Measurements from ENCODE around the gene GALNT9.
"Not testable (repeated sequence)": the region's sequence is repeated elsewhere in the genome, so short reads cannot be mapped to it uniquely, and the experiment has no call there.

Gene GALNT9

DNA sequence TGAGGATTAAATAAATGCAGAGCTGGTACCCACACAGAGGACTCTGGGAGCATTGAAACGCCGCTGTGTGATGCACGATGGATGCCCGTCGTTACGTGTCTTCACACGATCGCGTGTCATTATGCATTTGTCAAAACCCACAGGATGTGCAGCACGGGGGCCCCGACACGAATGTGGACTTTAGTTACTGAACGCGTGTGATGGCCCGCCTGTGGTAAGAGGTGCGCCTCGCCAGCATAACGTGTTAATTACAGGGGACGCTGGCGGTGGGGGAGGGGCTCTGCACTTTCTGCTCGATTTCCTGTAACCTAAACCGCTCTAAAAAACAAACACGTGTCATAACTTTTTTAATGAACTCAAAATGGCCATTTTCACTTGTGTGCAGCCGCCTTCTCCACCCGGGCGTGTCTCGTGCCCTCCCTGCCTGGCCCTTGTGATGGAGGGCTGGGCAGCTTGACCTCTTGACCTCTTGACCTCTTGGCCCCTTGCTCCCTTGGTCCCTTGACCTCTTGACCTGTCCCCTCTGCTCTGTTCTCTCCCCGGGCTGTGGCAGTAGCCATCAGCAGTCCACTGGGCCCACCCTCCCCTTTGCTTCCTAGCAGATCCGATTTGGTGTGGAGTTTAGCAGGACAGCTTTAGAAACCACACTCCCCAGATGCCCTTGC lies 33.7 kb upstream of the GALNT9 start:
- TF ChIP-seq, protein P1, sequence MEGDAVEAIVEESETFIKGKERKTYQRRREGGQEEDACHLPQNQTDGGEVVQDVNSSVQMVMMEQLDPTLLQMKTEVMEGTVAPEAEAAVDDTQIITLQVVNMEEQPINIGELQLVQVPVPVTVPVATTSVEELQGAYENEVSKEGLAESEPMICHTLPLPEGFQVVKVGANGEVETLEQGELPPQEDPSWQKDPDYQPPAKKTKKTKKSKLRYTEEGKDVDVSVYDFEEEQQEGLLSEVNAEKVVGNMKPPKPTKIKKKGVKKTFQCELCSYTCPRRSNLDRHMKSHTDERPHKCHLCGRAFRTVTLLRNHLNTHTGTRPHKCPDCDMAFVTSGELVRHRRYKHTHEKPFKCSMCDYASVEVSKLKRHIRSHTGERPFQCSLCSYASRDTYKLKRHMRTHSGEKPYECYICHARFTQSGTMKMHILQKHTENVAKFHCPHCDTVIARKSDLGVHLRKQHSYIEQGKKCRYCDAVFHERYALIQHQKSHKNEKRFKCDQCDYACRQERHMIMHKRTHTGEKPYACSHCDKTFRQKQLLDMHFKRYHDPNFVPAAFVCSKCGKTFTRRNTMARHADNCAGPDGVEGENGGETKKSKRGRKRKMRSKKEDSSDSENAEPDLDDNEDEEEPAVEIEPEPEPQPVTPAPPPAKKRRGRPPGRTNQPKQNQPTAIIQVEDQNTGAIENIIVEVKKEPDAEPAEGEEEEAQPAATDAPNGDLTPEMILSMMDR (IDR thresholded peaks at IDR 0.05; ENCODE audit: extremely low read depth, missing control alignments), result no peak
- no peak for DNase-seq (ENCODE audit: low spot score)

DNA sequence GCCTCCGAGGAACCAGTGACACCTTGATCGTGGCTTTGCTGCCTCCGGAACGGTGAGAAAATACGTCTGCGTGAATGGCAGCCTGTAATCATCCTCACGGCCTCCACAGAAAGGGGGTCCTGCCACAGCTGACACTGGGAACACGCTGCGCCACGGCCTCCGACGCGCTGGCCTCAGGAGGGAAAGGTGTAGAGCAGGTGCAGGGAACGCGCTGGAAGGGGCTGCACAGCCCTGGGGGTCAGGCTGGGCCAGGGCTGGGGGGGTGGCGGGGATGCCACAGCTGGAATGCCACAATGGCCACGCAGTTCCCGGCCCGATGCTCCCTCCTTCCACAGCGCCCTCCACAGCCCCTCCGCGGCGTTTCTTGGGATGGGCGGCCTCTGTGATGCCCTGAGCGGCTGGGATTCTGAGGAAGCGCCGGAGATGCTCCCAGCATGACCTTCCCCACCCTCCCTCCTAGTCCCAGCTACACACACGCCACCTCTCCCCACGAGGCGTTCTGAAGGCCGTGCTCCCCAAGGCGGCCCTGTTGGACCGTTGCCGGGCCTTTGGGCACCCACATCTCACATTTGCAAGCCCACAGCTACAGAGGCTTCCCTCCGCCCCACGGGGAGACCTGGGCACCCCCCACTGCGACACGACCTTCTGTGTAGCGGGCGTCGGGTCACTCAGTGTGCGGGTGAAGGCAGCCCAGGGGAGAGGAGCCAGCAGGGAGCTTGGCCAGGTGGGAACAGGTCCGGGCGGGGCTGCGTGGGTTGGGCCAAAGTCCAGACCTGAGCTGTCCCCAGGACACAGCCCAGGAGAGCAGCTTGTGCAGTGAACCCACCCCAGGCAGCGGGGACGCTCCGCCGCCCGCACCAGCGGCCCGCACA lies 31.8 kb upstream of the GALNT9 start:
- TF ChIP-seq, protein P1 (IDR thresholded peaks at IDR 0.05; ENCODE audit: extremely low read depth, missing control alignments), result no peak

DNA sequence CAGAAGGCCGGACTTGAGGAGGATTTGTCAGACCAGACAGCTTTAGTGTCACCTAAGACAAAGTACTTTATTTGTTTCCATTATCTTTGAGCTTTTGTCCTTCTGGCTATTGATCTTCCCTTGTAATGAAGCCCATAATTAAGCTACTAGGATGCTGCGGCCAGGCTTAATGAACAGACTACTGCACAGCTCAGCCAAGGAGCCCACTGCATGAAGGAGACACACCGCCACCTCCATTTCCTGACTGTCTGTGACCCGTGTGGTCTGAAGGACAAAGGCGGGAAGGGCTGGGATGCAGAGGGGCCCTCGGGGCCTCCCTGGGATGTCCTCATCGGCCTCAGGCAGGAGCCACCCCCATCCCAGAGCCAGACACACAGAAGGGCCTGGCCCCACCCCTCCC lies 31.0 kb upstream of the GALNT9 start:
- DNase-seq (ENCODE audit: low spot score), result no peak
- TF ChIP-seq, protein P1 (IDR thresholded peaks at IDR 0.05; ENCODE audit: extremely low read depth, missing control alignments), result no peak

More for the DNA sequence above, 31.8 kb upstream of the GALNT9 start:
- no peak for DNase-seq (ENCODE audit: low spot score)

DNA sequence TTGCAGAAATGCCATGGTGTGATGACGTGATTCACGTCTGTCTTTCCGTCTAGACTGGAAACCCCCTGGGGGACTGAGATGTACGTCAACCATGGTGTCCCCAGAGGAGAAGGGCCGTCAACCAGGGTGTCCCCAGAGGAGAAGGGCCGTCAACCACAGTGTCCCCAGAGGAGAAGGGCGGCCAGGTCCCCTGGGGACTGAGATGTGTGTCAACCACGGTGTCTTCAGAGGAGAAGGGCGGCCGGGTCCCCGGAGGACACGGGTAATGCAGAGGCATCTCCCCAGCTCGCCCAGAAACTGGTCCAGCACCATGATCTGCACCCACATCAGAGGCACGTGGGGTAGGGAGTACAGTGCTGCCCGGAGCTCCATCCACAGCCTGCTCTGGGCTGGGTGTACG lies 30.6 kb upstream of the GALNT9 start:
- no peak for DNase-seq (ENCODE audit: low spot score)
- TF ChIP-seq, protein P1 (IDR thresholded peaks at IDR 0.05; ENCODE audit: extremely low read depth, missing control alignments), result no peak

DNA sequence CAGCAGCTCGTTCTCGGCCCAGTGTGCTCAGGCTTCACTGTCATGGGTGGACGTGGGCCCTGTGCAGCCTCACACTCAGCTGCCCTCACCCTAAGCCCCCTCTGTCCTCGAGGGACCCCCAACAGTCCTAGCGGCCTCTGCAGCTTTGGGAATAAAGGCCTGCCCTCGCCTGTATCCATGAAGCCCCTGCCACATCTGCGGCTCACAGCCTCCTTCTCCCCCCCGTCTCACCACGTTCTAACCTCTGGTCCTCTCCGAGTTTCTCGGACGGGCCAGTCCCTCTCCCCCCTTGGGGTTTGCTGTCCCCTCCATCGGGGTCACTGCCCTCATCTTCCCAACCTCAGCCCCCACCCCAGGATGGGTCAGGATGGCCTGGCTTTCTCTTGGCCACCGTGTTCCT lies 30.2 kb upstream of the GALNT9 start:
- TF ChIP-seq, protein P1 (IDR thresholded peaks at IDR 0.05; ENCODE audit: extremely low read depth, missing control alignments), result no peak
- no peak for DNase-seq (ENCODE audit: low spot score)

DNA sequence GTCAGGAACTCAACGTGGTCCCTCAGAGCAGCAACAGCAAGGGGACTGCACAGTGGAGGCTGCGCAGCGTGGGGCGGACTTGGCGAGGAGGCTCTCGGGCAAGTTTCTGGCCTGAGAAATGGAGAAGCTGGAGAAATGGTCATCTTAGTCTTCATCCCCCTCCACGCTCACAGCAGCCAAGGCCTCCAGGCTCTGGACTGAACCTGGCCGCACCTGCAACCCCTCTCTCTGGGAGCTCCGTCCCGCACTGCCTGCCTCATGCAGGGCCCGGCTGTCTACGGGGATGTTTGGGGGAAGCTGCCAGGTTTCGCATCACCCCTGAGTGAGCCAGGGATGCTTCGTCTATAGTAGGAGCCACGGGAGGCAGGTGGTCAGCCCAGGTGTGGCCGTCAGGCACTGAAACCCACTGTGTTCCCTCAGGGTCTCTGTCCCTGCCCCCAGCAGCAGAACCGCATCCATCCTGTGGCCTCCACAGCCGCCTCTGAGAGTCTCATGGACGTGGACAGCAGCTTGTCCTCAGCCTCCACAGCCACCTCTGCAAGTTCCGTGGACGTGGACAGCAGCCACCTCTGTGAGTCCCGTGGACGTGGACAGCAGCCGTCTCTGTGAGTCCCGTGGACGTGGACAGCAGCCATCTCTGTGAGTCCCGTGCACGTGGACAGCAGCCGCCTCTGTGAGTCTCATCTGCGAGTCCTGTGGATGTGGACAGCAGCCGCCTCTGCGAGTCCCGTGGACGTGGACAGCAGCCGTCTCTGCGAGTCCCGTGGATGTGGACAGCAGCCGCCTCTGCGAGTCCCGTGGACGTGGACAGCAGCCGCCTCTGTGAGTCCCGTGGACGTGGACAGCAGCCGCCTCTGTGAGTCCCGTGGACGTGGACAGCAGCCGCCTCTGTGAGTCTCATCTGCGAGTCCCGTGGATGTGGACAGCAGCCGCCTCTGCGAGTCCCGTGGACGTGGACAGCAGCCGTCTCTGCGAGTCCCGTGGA lies 29.1 kb upstream of the GALNT9 start:
- not testable (repeated sequence) for DNase-seq (ENCODE audit: low spot score)

DNA sequence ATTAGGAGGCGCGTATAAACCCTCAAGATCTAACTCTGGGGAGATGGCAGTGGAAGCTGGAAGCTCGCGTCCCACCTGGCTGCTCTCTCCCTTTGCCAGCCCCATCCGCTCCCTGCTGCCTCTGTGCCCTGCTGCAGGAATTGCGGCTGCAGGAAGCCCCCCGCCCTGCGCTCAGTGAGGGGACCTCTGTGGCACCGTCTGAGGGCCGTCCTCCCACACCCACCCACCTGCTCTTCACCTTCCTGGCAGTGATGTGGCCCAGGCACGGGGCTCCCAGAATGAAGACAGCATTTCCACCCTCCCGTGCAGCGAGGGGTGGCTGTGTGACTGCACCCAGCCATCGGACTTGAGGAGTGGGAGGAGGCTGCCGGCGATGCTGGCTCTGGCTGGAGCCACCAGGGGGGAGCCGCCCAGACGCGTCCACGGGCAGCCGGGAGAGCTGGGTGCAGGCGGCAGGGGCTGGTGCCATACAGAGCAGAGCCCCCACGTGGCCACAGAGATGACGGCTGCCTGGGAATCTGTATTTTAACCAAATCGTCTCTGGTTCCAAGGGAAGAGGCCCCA lies 28.3 kb upstream of the GALNT9 start:
- TF ChIP-seq, protein P1 (IDR thresholded peaks at IDR 0.05; ENCODE audit: extremely low read depth, missing control alignments), result no peak
- DNase-seq (ENCODE audit: low spot score), result no peak

Data from GM20000 (cell line).